Ovary (tissue), 9 donors: ENCODE data around the gene BSPRY. TPM values are rescaled to one million over a fixed set of nuclear protein-coding genes. Genes with fewer than 3 reads are reported as not detected.

Source experiments
- DNase-seq, 5 donors: peaks; one replicate each; pipeline ENCODE4 v3.0.0-alpha.2; 2019 to 2020
- H3K27ac ChIP-seq, 2 donors: fragments of 200-600 bp; one replicate each; pipeline versions ENCODE4 v1.5.1 to v1.8.0; 2019 to 2022
- H3K27me3 ChIP-seq: fragments of 200-600 bp; one replicate; pipeline ENCODE4 v1.8.0; 2022
- H3K36me3 ChIP-seq: fragments of 200-600 bp; sonication (generic); one replicate; pipeline ENCODE4 v1.5.1; 2019
- H3K4me1 ChIP-seq: one replicate; pipeline ENCODE4 v1.8.1; 2013; ENCODE audit warnings: mild to moderate bottlenecking, moderate library complexity; ENCODE audit not compliant: insufficient read depth
- H3K4me3 ChIP-seq: fragments of 200-600 bp; sonication (generic); one replicate; pipeline ENCODE4 v1.5.1; 2017
- H3K9me3 ChIP-seq, 2 donors: fragments of 200-600 bp in 1 of 2; sonication (generic) in 1 of 2; one replicate each; pipeline versions ENCODE4 v1.5.1 to v1.8.1; 2013 to 2019; ENCODE audit warnings: mild to moderate bottlenecking in 1 of 2, moderate library complexity in 1 of 2
- EP300 ChIP-seq: sonication (generic); formaldehyde crosslinking; IDR thresholded peaks from one replicate; pipeline ENCODE4 v1.6.1; 2017; ENCODE audit warnings: antibody characterized with exemption
- POLR2A ChIP-seq: fragments of 450-650 bp; IDR thresholded peaks from one replicate; pipeline ENCODE4 v1.6.1; 2017; ENCODE audit warnings: antibody characterized with exemption, mild to moderate bottlenecking, moderate library complexity
- WGBS, 3 donors: extraction: QIAGEN DNeasy Blood & Tissue Kit in 1 of 3; methylation state at CpG; one replicate each; pipeline versions ENCODE4 v1.1.5 to v1.1.7; 2013 to 2017; 5-methylcytosine and 5-hydroxymethylcytosine counted together
- intact Hi-C, 4 donors: fragments of 100-400 bp; cut with DNase I; formaldehyde crosslinking; loops; one replicate each; pipeline versions ENCODE4 v1.11.0 to v1.15.1; 2022 to 2023
- polyA plus RNA-seq, 2 donors: library from polyadenylated mRNA; stranded (reverse); fragments of 200-250 nt in 1 of 2; fragments of 350-450 nt in 1 of 2; fragmentation: Illumina TruSeq in 1 of 2; extraction: RNeasy Lipid Tissue Mini Kit (QIAGEN cat#74804) in 1 of 2; gene quantifications; one replicate each; pipeline ENCODE4 v1.2.3, GENCODE V29; 2013 to 2014
- total RNA-seq, 7 donors: library from RNA; depleted of rRNA in 2 of 7; stranded (reverse); fragments of >200 nt in 2 of 7; fragmentation: NEBNext Ultra II Directional in 3 of 7; extraction: Animal tissue kit (Norgen Biotek cat#: 25700) in 3 of 7; gene quantifications; one replicate each; pipeline versions ENCODE4 v1.1.0 to v1.2.4, GENCODE V29; 2016 to 2023
- TF ChIP-seq, protein P1 (sequence below), 3 donors: fragments of 450-650 bp in 2 of 3; fragments of 200-600 bp in 1 of 3; IDR thresholded peaks; one replicate each; pipeline versions ENCODE4 v1.5.1 to v1.8.0; 2016 to 2022; ENCODE audit warnings: antibody characterized with exemption in 3 of 3, mild to moderate bottlenecking in 1 of 3
- donor health status: DM: no; HTN: no; CAD: no; lungs with moderate emphysema.
- donor health status: DM: no; HTN: no; CAD: no.
- donor health status: Bipolar disorder and iron deficiency.
- donor health status: DM: yes; HTN: yes; CAD: no.
- donor health status: DM: no; HTN: no; CAD: no.
- donor health status: DM: yes; HTN: yes; CAD: no.

The BSPRY gene
- total and polyA plus RNA-seq, 9 donors, result 0.10 to 6.9 (median 0.35) TPM; not detected in 1

DNA sequence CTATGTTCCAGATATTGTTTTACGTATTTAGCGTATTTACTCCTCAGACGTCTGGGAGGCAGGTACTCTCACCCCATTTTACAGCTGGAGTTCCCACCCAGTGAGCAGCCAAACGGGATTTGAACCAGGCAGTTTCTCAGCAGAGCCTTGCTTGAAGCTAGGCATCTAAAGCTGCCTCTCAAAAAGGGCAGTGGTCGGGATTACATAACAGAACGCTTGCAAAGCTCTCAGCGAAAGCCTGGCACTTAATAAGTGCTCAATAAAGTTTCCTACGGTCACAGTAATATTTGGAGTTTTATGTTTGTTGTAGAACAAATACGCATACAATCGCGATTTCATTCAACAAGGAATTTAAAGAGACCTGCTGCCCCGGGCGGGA is 286 bp upstream of the BSPRY start:
- intact Hi-C loops, result no loop called here
- no peaks in the 10 kb centered on the region for H3K27me3 ChIP-seq
- no peak overlapping the region for H3K27ac ChIP-seq
- no peaks in the 10 kb centered on the region for H3K9me3 ChIP-seq
- no peaks in the 10 kb centered on the region for H3K36me3 ChIP-seq
- H3K4me1 ChIP-seq, result peaks cover 2% of the 10 kb centered on the region
- no peak overlapping the region for H3K4me3 ChIP-seq
- DNase-seq, result no peak
- TF ChIP-seq EP300 (no peak), POLR2A (no peak)
- TF ChIP-seq, protein P1, sequence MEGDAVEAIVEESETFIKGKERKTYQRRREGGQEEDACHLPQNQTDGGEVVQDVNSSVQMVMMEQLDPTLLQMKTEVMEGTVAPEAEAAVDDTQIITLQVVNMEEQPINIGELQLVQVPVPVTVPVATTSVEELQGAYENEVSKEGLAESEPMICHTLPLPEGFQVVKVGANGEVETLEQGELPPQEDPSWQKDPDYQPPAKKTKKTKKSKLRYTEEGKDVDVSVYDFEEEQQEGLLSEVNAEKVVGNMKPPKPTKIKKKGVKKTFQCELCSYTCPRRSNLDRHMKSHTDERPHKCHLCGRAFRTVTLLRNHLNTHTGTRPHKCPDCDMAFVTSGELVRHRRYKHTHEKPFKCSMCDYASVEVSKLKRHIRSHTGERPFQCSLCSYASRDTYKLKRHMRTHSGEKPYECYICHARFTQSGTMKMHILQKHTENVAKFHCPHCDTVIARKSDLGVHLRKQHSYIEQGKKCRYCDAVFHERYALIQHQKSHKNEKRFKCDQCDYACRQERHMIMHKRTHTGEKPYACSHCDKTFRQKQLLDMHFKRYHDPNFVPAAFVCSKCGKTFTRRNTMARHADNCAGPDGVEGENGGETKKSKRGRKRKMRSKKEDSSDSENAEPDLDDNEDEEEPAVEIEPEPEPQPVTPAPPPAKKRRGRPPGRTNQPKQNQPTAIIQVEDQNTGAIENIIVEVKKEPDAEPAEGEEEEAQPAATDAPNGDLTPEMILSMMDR (IDR thresholded peaks at IDR 0.05), result no peak
- WGBS, 3 donors, result 11 to 24% (median 23%) methylated on average over 13 of the region's 13 CpGs

DNA sequence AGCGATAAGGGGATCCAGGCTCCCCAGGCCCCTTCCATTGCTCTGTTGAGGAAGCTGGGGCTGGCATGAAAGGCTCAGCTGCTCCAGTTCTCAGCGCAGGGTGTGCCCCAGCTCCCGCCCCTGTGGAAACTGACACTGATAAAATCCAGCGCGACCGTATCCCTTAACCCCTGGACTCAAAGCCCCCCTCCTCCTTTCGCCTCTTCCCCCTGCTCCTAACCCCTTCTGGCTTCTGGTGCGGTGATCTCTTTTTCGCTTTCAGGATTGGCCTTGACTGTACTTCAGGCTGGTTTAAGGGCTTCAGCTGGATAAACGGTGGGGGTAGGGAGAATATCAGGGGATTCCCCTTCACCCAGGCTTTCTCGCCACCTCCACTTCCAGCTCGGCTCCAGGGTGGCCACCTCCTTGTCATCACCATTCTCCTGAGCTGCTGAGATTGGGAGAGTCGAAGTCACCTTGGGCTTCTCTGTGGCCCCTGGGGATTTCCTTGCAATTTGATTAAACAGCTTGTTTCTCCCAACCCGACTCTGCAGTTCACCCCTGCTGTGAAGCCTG is 843 bp downstream of the BSPRY start:
- 5 to 11% (median 10%) methylated on average over 14 of the region's 14 CpGs for WGBS, 3 donors
- intact Hi-C loops, result no loop called here
- H3K9me3 ChIP-seq, result no peaks in the 10 kb centered on the region
- H3K36me3 ChIP-seq, result no peaks in the 10 kb centered on the region
- H3K27ac ChIP-seq, result no peak overlapping the region
- H3K4me3 ChIP-seq, result peak overlapping the region; percentile 31
- no peak for TF ChIP-seq POLR2A
- TF ChIP-seq, protein P1 (IDR thresholded peaks at IDR 0.05), result no peak
- no peak for TF ChIP-seq EP300
- H3K27me3 ChIP-seq, result no peaks in the 10 kb centered on the region
- peaks cover 2% of the 10 kb centered on the region for H3K4me1 ChIP-seq
- no peak for DNase-seq

DNA sequence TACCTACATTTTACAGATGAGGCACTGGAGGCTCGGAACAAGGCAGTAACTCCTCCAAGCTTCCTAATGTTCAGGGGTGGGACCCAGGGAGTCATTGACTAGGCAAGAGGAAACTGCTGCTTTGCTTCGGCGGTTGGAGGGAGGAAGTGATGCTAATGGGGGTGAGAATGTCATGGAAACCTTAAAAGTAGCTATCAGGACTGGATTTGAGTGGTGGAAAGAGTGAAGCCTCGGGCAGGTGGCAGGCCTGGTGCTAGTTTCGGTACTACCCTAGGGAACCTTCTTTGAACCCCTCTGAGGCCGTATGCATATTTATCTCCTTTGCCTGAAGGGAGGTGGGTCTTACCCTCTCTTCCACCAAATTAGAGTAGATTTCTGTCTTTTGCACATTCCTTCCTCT is 1.6 kb downstream of the BSPRY start:
- Histone ChIP-seq H3K36me3 (no peaks in the 10 kb centered on the region), H3K4me1 (peaks cover 2% of the 10 kb centered on the region), H3K9me3 (no peaks in the 10 kb centered on the region), H3K4me3 (no peak overlapping the region), H3K27me3 (no peaks in the 10 kb centered on the region), H3K27ac (no peak overlapping the region)
- intact Hi-C loops, result no loop called here
- WGBS, 3 donors, result 45 to 51% (median 45%) methylated on average over 6 of the region's 6 CpGs
- TF ChIP-seq EP300 (no peak), POLR2A (no peak)
- TF ChIP-seq, protein P1 (IDR thresholded peaks at IDR 0.05), result no peak
- DNase-seq, result no peak

DNA sequence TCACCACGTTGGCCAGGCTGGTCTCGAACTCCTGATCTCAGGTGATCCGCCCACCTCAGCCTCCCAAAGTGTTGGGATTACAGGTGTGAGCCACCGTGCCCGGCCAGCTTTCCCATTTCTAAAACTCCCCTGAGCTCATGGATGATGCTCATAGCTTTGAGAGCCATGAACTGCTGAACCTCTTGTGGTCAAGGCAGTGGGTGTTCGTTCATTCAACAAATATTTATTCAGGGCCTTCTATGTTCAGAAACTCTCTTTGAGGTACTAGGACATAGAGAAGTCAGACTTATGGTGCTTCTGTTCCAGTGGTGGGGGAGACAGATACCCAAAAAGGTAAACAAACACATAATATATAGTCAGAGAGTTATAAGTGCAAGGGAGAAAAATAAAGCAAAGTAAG is 2.7 kb downstream of the BSPRY start:
- Histone ChIP-seq H3K27me3 (no peaks in the 10 kb centered on the region), H3K4me1 (peaks cover 2% of the 10 kb centered on the region), H3K9me3 (no peaks in the 10 kb centered on the region), H3K27ac (no peak overlapping the region), H3K4me3 (no peak overlapping the region), H3K36me3 (no peaks in the 10 kb centered on the region)
- DNase-seq, result no peak
- TF ChIP-seq POLR2A (no peak), EP300 (no peak)
- TF ChIP-seq, protein P1 (IDR thresholded peaks at IDR 0.05), result no peak
- WGBS, 3 donors, result 73 to 79% (median 74%) methylated on average over 6 of the region's 6 CpGs
- intact Hi-C loops, result no loop called here
